SH-SY5Y (cell line): ENCODE results near the gene PATJ.

ENCODE experiments used
- GATA2 ChIP-seq: IDR thresholded peaks from 2 replicates; pipeline ENCODE4 v1.6.1; 2011; ENCODE audit warnings: mild to moderate bottlenecking, low read depth, low read length
- GATA3 ChIP-seq: IDR thresholded peaks from 2 replicates; pipeline ENCODE4 v1.6.1; 2011; ENCODE audit warnings: low read depth, mild to moderate bottlenecking, low read length, moderate library complexity

DNA sequence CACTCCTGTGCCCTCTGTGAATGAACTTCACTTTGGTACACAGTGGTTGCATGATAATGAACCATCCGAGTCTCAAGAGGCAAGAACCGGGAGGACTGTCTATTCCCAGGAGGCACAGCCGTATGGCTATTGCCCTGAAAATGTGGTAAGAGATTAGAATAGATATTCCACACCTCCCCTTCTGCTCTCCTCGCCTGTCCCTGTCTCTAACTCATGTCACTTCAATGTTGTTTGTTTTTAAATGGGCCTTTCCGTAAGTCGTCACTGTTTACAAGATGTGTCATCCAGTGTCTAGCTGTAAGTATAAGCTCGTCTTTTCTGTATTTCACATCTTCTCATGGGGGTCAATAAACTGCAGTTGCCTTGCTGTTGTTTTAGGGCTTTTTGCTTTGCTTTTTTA is 122.2 kb downstream of the PATJ start:
- no peak for TF ChIP-seq GATA2
- TF ChIP-seq GATA3: no peak
